Peyer's patch (tissue), 4 donors: ENCODE results near the gene LAYN. TPM values are rescaled to one million over a fixed set of nuclear protein-coding genes. Genes with fewer than 3 reads are reported as not detected.

ENCODE experiments used
- DNase-seq, 3 donors: peaks; one replicate each; pipeline ENCODE4 v3.0.0-alpha.2; 2017 to 2019
- H3K27ac ChIP-seq, 4 donors: fragments of 200-600 bp; sonication (generic); one replicate each; pipeline ENCODE4 v1.5.1; 2016 to 2019
- H3K27me3 ChIP-seq, 2 donors: fragments of 200-600 bp; sonication (generic); one replicate each; pipeline ENCODE4 v1.5.1; 2019
- H3K36me3 ChIP-seq, 3 donors: fragments of 200-600 bp; sonication (generic); one replicate each; pipeline ENCODE4 v1.5.1; 2016 to 2019
- H3K4me1 ChIP-seq, 4 donors: fragments of 200-600 bp; sonication (generic); one replicate each; pipeline ENCODE4 v1.5.1; 2016 to 2019
- H3K4me3 ChIP-seq, 4 donors: fragments of 200-600 bp; sonication (generic); 1 replicate in 3 of 4; 2 replicates in 1 of 4; pipeline ENCODE4 v1.5.1; 2016 to 2019; ENCODE audit warnings: mild to moderate bottlenecking in 1 of 4
- H3K9me3 ChIP-seq, 4 donors: fragments of 200-600 bp; sonication (generic); one replicate each; pipeline ENCODE4 v1.5.1; 2016 to 2019; ENCODE audit warnings: mild to moderate bottlenecking in 1 of 4
- CTCF ChIP-seq, 6 experiments: fragments of 450-650 bp in 4 of 6; fragments of 200-600 bp in 2 of 6; sonication (generic) in 1 of 6; IDR thresholded peaks; one replicate each; pipeline ENCODE4 v1.5.1; 2017 to 2019; ENCODE audit warnings: antibody characterized with exemption in 6 of 6, mild to moderate bottlenecking in 3 of 6, moderate library complexity in 1 of 6
- POLR2A ChIP-seq, 2 donors: fragments of 450-650 bp; IDR thresholded peaks; one replicate each; pipeline ENCODE4 v1.5.1; 2017; ENCODE audit warnings: antibody characterized with exemption in 2 of 2, mild to moderate bottlenecking in 2 of 2, moderate library complexity in 2 of 2
- total RNA-seq, 4 donors: library from RNA; depleted of rRNA; stranded (reverse); fragments of >200 nt; gene quantifications; one replicate each; pipeline ENCODE4 v1.1.0, GENCODE V29; 2016

Gene LAYN
- total RNA-seq, 4 donors from 2014 or later = 2.1 to 18.2 (median 4.2) TPM

GRCh38 chr11:111525456-111525855, 15.1 kb upstream of the LAYN start:
- H3K9me3 ChIP-seq = no peaks in the 10 kb centered on the region
- H3K4me1 ChIP-seq = no peaks in the 10 kb centered on the region
- TF ChIP-seq CTCF (IDR thresholded peaks at IDR 0.05) = no peak
- TF ChIP-seq POLR2A (IDR thresholded peaks at IDR 0.05) = no peak
- no peak overlapping the region for H3K4me3 ChIP-seq
- no peaks in the 10 kb centered on the region for H3K27me3 ChIP-seq
- DNase-seq = no peak
- H3K36me3 ChIP-seq = no peaks in the 10 kb centered on the region
- no peak overlapping the region for H3K27ac ChIP-seq

- Histone ChIP-seq H3K4me1 (no peaks in the 10 kb centered on the region), H3K27ac (no peak overlapping the region), H3K27me3 (no peaks in the 10 kb centered on the region), H3K36me3 (no peaks in the 10 kb centered on the region), H3K4me3 (no peak overlapping the region), H3K9me3 (no peaks in the 10 kb centered on the region)
- no peak for DNase-seq
- no peak for TF ChIP-seq CTCF (IDR thresholded peaks at IDR 0.05)
- no peak for TF ChIP-seq POLR2A (IDR thresholded peaks at IDR 0.05)
Observed at GRCh38 chr11:111526501-111526900, 14.0 kb upstream of the LAYN start.

GRCh38 chr11:111527279-111527678, 13.2 kb upstream of the LAYN start:
- Histone ChIP-seq H3K4me1 (no peaks in the 10 kb centered on the region), H3K27me3 (no peaks in the 10 kb centered on the region), H3K27ac (no peak overlapping the region), H3K9me3 (no peaks in the 10 kb centered on the region), H3K36me3 (no peaks in the 10 kb centered on the region), H3K4me3 (no peak overlapping the region)
- DNase-seq = no peak
- TF ChIP-seq CTCF (IDR thresholded peaks at IDR 0.05) = no peak
- no peak for TF ChIP-seq POLR2A (IDR thresholded peaks at IDR 0.05)

- no peaks in the 10 kb centered on the region for H3K4me1 ChIP-seq
- H3K4me3 ChIP-seq = no peak overlapping the region
- H3K27me3 ChIP-seq = no peaks in the 10 kb centered on the region
- H3K9me3 ChIP-seq = no peaks in the 10 kb centered on the region
- no peak overlapping the region for H3K27ac ChIP-seq
- H3K36me3 ChIP-seq = no peaks in the 10 kb centered on the region
- no peak for DNase-seq
- TF ChIP-seq CTCF (IDR thresholded peaks at IDR 0.05) (no peak), POLR2A (IDR thresholded peaks at IDR 0.05) (no peak)
Observed at GRCh38 chr11:111528557-111528956, 12.0 kb upstream of the LAYN start.

- DNase-seq = no peak
- TF ChIP-seq CTCF (IDR thresholded peaks at IDR 0.05) (no peak), POLR2A (IDR thresholded peaks at IDR 0.05) (no peak)
- Histone ChIP-seq H3K36me3 (no peaks in the 10 kb centered on the region), H3K27me3 (no peaks in the 10 kb centered on the region), H3K27ac (no peak overlapping the region), H3K4me3 (no peak overlapping the region), H3K9me3 (no peaks in the 10 kb centered on the region), H3K4me1 (no peaks in the 10 kb centered on the region)
Observed at GRCh38 chr11:111530091-111530490, 10.4 kb upstream of the LAYN start.

- Histone ChIP-seq H3K27ac (no peak overlapping the region), H3K36me3 (no peaks in the 10 kb centered on the region), H3K27me3 (no peaks in the 10 kb centered on the region), H3K9me3 (no peaks in the 10 kb centered on the region), H3K4me1 (no peaks in the 10 kb centered on the region), H3K4me3 (no peak overlapping the region)
- DNase-seq = no peak
- no peak for TF ChIP-seq CTCF (IDR thresholded peaks at IDR 0.05)
- no peak for TF ChIP-seq POLR2A (IDR thresholded peaks at IDR 0.05)
Observed at GRCh38 chr11:111531136-111531535, 9.4 kb upstream of the LAYN start.
